ENCODE data around the gene BNIP5.

GRCh38 chr6:36314221-36315014, 22.3 kb downstream of the BNIP5 start:
- TF ChIP-seq ZNF274 (IDR thresholded peaks at IDR 0.05; ENCODE audit: low read depth, low read length): no peak
- TF ChIP-seq SUZ12 (IDR thresholded peaks at IDR 0.05; ENCODE audit: extremely low read depth, insufficient read depth, insufficient read length): no peak
